IMR-90 (cell line): Measurements from ENCODE around the gene PPP1R1C. TPM values are rescaled to one million over a fixed set of nuclear protein-coding genes. Genes with fewer than 3 reads are reported as not detected.

ENCODE experiments used
- ATAC-seq: fragments of 200-7000 bp; cut with Tn5 transposase; 2 replicates; pipeline ENCODE4 v1.9.1; 2020; ENCODE audit warnings: low read depth, mild to moderate bottlenecking, moderate library complexity
- BruUV-seq: library from RNA; stranded (reverse); fragments of 400-500 nt; replicated peaks from 2 replicates; lab custom pipeline; 2021; lab: Mats Ljungman, UMichigan
- CTCF ChIA-PET: fragments of 300-600 bp; formaldehyde crosslinking; extraction: SDS; loops from one replicate; lab custom pipeline; 2021; ENCODE audit warnings: antibody characterized with exemption; lab: Yijun Ruan, JAX
- POLR2A ChIA-PET: fragments of 300-600 bp; sonication (Branson Sonifier 250); formaldehyde crosslinking; loops from one replicate; lab custom pipeline; 2022; ENCODE audit warnings: antibody characterized with exemption; ENCODE audit not compliant: unreplicated experiment; lab: Charles Lee
- DNase-seq: peaks from one replicate; pipeline ENCODE4 v3.0.0; 2013
- H2AFZ ChIP-seq: replicated peaks from 2 replicates; pipeline ENCODE3; 2013; ENCODE audit warnings: low read length, mild to moderate bottlenecking; ENCODE audit not compliant: poor library complexity
- H2AK5ac ChIP-seq: 2 replicates; pipeline ENCODE4 v1.6.1; 2013; ENCODE audit warnings: low read depth, low read length, inconsistent platforms
- H2AK9ac ChIP-seq: replicated peaks from 2 replicates; pipeline ENCODE3; 2013; ENCODE audit warnings: mild to moderate bottlenecking, low read depth, low read length, moderate library complexity; ENCODE audit not compliant: poor library complexity
- H2BK120ac ChIP-seq: 2 replicates; pipeline ENCODE4 v1.6.1; 2013; ENCODE audit warnings: low read depth, low read length, inconsistent platforms
- H2BK15ac ChIP-seq: 3 replicates; pipeline ENCODE4 v1.6.1; 2013; ENCODE audit warnings: low read depth, low read length, inconsistent platforms
- H2BK20ac ChIP-seq: 2 replicates; pipeline ENCODE4 v1.6.1; 2013; ENCODE audit warnings: low read depth, mild to moderate bottlenecking, inconsistent platforms, low read length, moderate library complexity
- H2BK5ac ChIP-seq: 2 replicates; pipeline ENCODE4 v1.6.1; 2013; ENCODE audit warnings: mild to moderate bottlenecking, low read depth, low read length, inconsistent platforms; ENCODE audit not compliant: poor library complexity, severe bottlenecking
- H3K14ac ChIP-seq: replicated peaks from 2 replicates; pipeline ENCODE4 v1.6.1; 2013; ENCODE audit warnings: low read depth, low read length, inconsistent platforms
- H3K18ac ChIP-seq: 2 replicates; pipeline ENCODE4 v1.6.1; 2013; ENCODE audit warnings: low read depth, low read length, control low read depth
- H3K23ac ChIP-seq: 2 replicates; pipeline ENCODE4 v1.6.1; 2013; ENCODE audit warnings: low read depth, low read length, inconsistent platforms
- H3K27ac ChIP-seq: 2 replicates; pipeline ENCODE4 v1.5.1; 2013; ENCODE audit warnings: mild to moderate bottlenecking, control low read depth, low read length; ENCODE audit not compliant: insufficient read depth
- H3K27me3 ChIP-seq: 2 replicates; pipeline ENCODE4 v1.6.1; 2013; ENCODE audit warnings: low read length; ENCODE audit not compliant: control insufficient read depth, insufficient read depth
- H3K36me3 ChIP-seq: 2 replicates; pipeline ENCODE4 v1.6.1; 2013; ENCODE audit warnings: low read length, mixed read lengths; ENCODE audit not compliant: control insufficient read depth, insufficient read depth
- H3K4ac ChIP-seq: 2 replicates; pipeline ENCODE4 v1.6.1; 2013; ENCODE audit warnings: low read depth, low read length, inconsistent platforms
- H3K4me1 ChIP-seq: 2 replicates; pipeline ENCODE4 v1.6.1; 2013; ENCODE audit warnings: low read length, mixed read lengths; ENCODE audit not compliant: control insufficient read depth, insufficient read depth
- H3K4me2 ChIP-seq: 2 replicates; pipeline ENCODE4 v1.6.1; 2013; ENCODE audit warnings: low read depth, mild to moderate bottlenecking, control low read depth, low read length, moderate library complexity
- H3K4me3 ChIP-seq: 2 replicates; pipeline ENCODE4 v1.5.1; 2013; ENCODE audit warnings: low read depth, mild to moderate bottlenecking, control low read depth, low read length, moderate library complexity; ENCODE audit not compliant: insufficient read depth
- H3K56ac ChIP-seq: 2 replicates; pipeline ENCODE4 v1.6.1; 2013; ENCODE audit warnings: low read length, inconsistent platforms; ENCODE audit not compliant: insufficient read depth; ENCODE audit errors: extremely low read depth
- H3K79me1 ChIP-seq, 2 experiments: 2 replicates each; pipeline ENCODE4 v1.6.1; 2013; ENCODE audit warnings: low read length in 2 of 2, inconsistent platforms in 1 of 2, low read depth in 1 of 2
- H3K9ac ChIP-seq: 2 replicates; pipeline ENCODE4 v1.6.1; 2013; ENCODE audit warnings: low read depth, low read length, control low read depth
- H3K9me1 ChIP-seq: 2 replicates; pipeline ENCODE4 v1.6.1; 2013; ENCODE audit warnings: low read length, inconsistent platforms; ENCODE audit not compliant: insufficient read depth
- H3K9me3 ChIP-seq: 2 replicates; pipeline ENCODE4 v1.6.1; 2013; ENCODE audit warnings: low read length; ENCODE audit not compliant: control insufficient read depth, insufficient read depth
- H4K20me1 ChIP-seq: 2 replicates; pipeline ENCODE4 v1.6.1; 2013; ENCODE audit warnings: low read length, inconsistent platforms; ENCODE audit not compliant: insufficient read depth
- H4K5ac ChIP-seq: 2 replicates; pipeline ENCODE4 v1.6.1; 2013; ENCODE audit warnings: mild to moderate bottlenecking, low read depth, low read length, control low read depth
- H4K8ac ChIP-seq, 2 experiments: 2 replicates each; pipeline ENCODE4 v1.6.1; 2013; ENCODE audit warnings: low read depth in 2 of 2, low read length in 2 of 2, control low read depth in 1 of 2, inconsistent platforms in 1 of 2
- H4K91ac ChIP-seq: 2 replicates; pipeline ENCODE4 v1.6.1; 2013; ENCODE audit warnings: low read depth, low read length, inconsistent platforms; ENCODE audit not compliant: insufficient read depth
- BHLHE40 ChIP-seq: fragments of 150-350 bp; IDR thresholded peaks from 2 replicates; pipeline ENCODE4 v1.6.1; 2016; ENCODE audit warnings: mild to moderate bottlenecking, low read depth, low read length
- CHD1 ChIP-seq: IDR thresholded peaks from 2 replicates; pipeline ENCODE4 v1.6.1; 2012; ENCODE audit warnings: low read depth, low read length, improper control_type of control experiment
- FOS ChIP-seq: fragments of 150-350 bp; IDR thresholded peaks from 2 replicates; pipeline ENCODE4 v1.6.1; 2016; ENCODE audit warnings: low read depth, low read length
- MAFK ChIP-seq: IDR thresholded peaks from 2 replicates; pipeline ENCODE4 v1.6.1; 2012; ENCODE audit warnings: low read depth, low read length, improper control_type of control experiment
- MAZ ChIP-seq: IDR thresholded peaks from 2 replicates; pipeline ENCODE4 v1.6.1; 2012; ENCODE audit warnings: low read depth, mild to moderate bottlenecking, low read length, improper control_type of control experiment, moderate library complexity, borderline replicate concordance
- MXI1 ChIP-seq: IDR thresholded peaks from 2 replicates; pipeline ENCODE4 v1.6.1; 2012; ENCODE audit warnings: low read depth, mild to moderate bottlenecking, low read length, moderate library complexity, borderline replicate concordance
- NFE2L2 ChIP-seq: fragments of 150-350 bp; IDR thresholded peaks from 2 replicates; pipeline ENCODE4 v1.6.1; 2016; ENCODE audit warnings: low read depth, mild to moderate bottlenecking, low read length
- RAD21 ChIP-seq: IDR thresholded peaks from 2 replicates; pipeline ENCODE4 v1.6.1; 2012; ENCODE audit warnings: low read length, improper control_type of control experiment
- RCOR1 ChIP-seq: IDR thresholded peaks from 2 replicates; pipeline ENCODE4 v1.6.1; 2012; ENCODE audit warnings: mild to moderate bottlenecking, low read length, improper control_type of control experiment; ENCODE audit not compliant: insufficient replicate concordance
- RFX5 ChIP-seq: IDR thresholded peaks from 2 replicates; pipeline ENCODE4 v1.8.0; 2012; ENCODE audit warnings: low read depth, mild to moderate bottlenecking, low read length, moderate library complexity
- SMC3 ChIP-seq: fragments of 150-350 bp; IDR thresholded peaks from 2 replicates; pipeline ENCODE4 v1.6.1; 2016; ENCODE audit warnings: low read depth, mild to moderate bottlenecking, antibody characterized with exemption, low read length, moderate library complexity
- WGBS, 2 experiments: methylation state at CpG; one replicate each; pipeline versions ENCODE4 v1.1.5 to v1.1.7; 2013; ENCODE audit warnings: missing lambda C conversion rate in 2 of 2; ENCODE audit not compliant: insufficient read length in 1 of 2; ENCODE audit errors: extremely low coverage in 2 of 2; 5-methylcytosine and 5-hydroxymethylcytosine counted together
- dilution Hi-C: fragments of 300-500 bp; cut with HindIII; formaldehyde crosslinking; loops from one replicate; pipeline ENCODE4 v1.14.3; 2018; ENCODE audit warnings: low sequenced_read_pairs; ENCODE audit not compliant: unreplicated experiment
- in situ Hi-C: fragments of 300-500 bp; cut with MboI; formaldehyde crosslinking; loops from 3 replicates; pipeline ENCODE4 v1.14.3; 2019; ENCODE audit warnings: low sequenced_read_pairs, inconsistent platforms, mixed read lengths
- intact Hi-C: fragments of 100-400 bp; cut with micrococcal nuclease; formaldehyde crosslinking; loops from 2 replicates; pipeline ENCODE4 v1.10.0; 2022
- polyA plus RNA-seq, 3 experiments: library from polyadenylated mRNA; depleted of rRNA; stranded (reverse); fragments of >200 nt; gene quantifications; 2 replicates each; pipeline ENCODE4 v1.2.3, GENCODE V29; 2012; ENCODE audit warnings: low replicate concordance in 1 of 3
- total RNA-seq: library from RNA; depleted of rRNA; stranded (reverse); fragments of >200 nt; gene quantifications from 2 replicates; pipeline ENCODE4 v1.2.3, GENCODE V29; 2012
- TF ChIP-seq, protein P1 (sequence below): conservative IDR thresholded peaks from 2 replicates; pipeline ENCODE4 v1.5.1; 2012; ENCODE audit warnings: mild to moderate bottlenecking, low read depth, low read length, improper control_type of control experiment
- TF ChIP-seq, protein P2 (sequence below): fragments of 150-350 bp; IDR thresholded peaks from 2 replicates; pipeline ENCODE4 v1.6.1; 2017; ENCODE audit warnings: mild to moderate bottlenecking, antibody characterized with exemption, low read length, low read depth
- TF ChIP-seq, protein P3 (sequence below): fragments of 150-350 bp; IDR thresholded peaks from 2 replicates; pipeline ENCODE4 v1.6.1; 2016; ENCODE audit warnings: low read depth, mild to moderate bottlenecking, low read length, moderate library complexity, borderline replicate concordance

The PPP1R1C gene
- total and polyA plus RNA-seq, 2 of the 4 experiments (the other 2 are of a cell fraction) = 0.10 to 0.36 TPM

DNA sequence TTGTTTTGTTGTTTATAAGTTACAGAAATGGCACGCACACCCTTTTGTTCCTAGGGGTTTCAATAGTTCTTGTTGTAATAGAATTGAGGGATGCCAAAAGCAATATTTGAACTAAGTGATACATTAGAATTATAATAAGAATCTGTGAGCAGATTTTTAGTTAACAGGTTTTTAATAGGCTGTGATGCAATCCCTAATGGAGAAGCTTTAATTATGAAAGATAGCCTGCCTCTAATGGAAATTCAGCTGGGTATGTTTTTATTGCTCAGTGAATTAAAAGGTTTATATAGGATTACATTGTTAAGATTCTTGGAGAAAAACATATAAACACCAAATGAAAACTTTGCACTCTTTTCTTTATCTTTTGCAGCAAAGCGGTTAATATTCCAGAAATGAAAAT lies 131.1 kb downstream of the PPP1R1C start:
- TF ChIP-seq MAFK = no peak
- TF ChIP-seq, protein P1, sequence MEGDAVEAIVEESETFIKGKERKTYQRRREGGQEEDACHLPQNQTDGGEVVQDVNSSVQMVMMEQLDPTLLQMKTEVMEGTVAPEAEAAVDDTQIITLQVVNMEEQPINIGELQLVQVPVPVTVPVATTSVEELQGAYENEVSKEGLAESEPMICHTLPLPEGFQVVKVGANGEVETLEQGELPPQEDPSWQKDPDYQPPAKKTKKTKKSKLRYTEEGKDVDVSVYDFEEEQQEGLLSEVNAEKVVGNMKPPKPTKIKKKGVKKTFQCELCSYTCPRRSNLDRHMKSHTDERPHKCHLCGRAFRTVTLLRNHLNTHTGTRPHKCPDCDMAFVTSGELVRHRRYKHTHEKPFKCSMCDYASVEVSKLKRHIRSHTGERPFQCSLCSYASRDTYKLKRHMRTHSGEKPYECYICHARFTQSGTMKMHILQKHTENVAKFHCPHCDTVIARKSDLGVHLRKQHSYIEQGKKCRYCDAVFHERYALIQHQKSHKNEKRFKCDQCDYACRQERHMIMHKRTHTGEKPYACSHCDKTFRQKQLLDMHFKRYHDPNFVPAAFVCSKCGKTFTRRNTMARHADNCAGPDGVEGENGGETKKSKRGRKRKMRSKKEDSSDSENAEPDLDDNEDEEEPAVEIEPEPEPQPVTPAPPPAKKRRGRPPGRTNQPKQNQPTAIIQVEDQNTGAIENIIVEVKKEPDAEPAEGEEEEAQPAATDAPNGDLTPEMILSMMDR = no peak
- TF ChIP-seq, protein P2, sequence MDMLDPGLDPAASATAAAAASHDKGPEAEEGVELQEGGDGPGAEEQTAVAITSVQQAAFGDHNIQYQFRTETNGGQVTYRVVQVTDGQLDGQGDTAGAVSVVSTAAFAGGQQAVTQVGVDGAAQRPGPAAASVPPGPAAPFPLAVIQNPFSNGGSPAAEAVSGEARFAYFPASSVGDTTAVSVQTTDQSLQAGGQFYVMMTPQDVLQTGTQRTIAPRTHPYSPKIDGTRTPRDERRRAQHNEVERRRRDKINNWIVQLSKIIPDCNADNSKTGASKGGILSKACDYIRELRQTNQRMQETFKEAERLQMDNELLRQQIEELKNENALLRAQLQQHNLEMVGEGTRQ = no peak
- TF ChIP-seq RAD21 = no peak
- no peak for TF ChIP-seq SMC3
- no peak for TF ChIP-seq BHLHE40
- TF ChIP-seq RFX5 = no peak
- TF ChIP-seq RCOR1 = no peak
- TF ChIP-seq MXI1 = no peak
- TF ChIP-seq MAZ = no peak
- TF ChIP-seq NFE2L2 = no peak
- TF ChIP-seq, protein P3, sequence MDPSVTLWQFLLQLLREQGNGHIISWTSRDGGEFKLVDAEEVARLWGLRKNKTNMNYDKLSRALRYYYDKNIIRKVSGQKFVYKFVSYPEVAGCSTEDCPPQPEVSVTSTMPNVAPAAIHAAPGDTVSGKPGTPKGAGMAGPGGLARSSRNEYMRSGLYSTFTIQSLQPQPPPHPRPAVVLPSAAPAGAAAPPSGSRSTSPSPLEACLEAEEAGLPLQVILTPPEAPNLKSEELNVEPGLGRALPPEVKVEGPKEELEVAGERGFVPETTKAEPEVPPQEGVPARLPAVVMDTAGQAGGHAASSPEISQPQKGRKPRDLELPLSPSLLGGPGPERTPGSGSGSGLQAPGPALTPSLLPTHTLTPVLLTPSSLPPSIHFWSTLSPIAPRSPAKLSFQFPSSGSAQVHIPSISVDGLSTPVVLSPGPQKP = no peak
- no peak for TF ChIP-seq CHD1
- no peak for TF ChIP-seq FOS
- no peak overlapping the region for H4K5ac ChIP-seq
- no peak overlapping the region for H3K23ac ChIP-seq
- BruUV-seq = no TSS peak
- H2BK120ac ChIP-seq = no peak overlapping the region
- POLR2A ChIA-PET = no interaction called here
- no peak overlapping the region for H3K27ac ChIP-seq
- no peak overlapping the region for H2AK9ac ChIP-seq
- H2BK15ac ChIP-seq = no peak overlapping the region
- no peaks in the 10 kb centered on the region for H3K9me3 ChIP-seq
- no peak overlapping the region for H3K18ac ChIP-seq
- H3K14ac ChIP-seq = no peak overlapping the region
- H4K91ac ChIP-seq = no peak overlapping the region
- H3K9ac ChIP-seq = no peak overlapping the region
- ATAC-seq (peak; percentile 17), DNase-seq (no peak)
- H4K8ac ChIP-seq = no peak overlapping the region
- intact Hi-C loops = no loop called here
- H3K56ac ChIP-seq = no peak overlapping the region
- in situ Hi-C loops = loop anchor here (25.0 kb wide), 1 partner anchor 1004 kb away; no protein-coding TSS in a partner anchor
- H3K79me1 ChIP-seq = no peaks in the 10 kb centered on the region
- H2AK5ac ChIP-seq = no peak overlapping the region
- no CpG with 5 or more reads among the region's 2 CpGs for WGBS, 2 experiments
- CTCF ChIA-PET = no interaction called here
- no peaks in the 10 kb centered on the region for H4K20me1 ChIP-seq
- no peak overlapping the region for H2BK20ac ChIP-seq
- H3K4me2 ChIP-seq = no peak overlapping the region
- H3K4me3 ChIP-seq = no peak overlapping the region
- H3K4me1 ChIP-seq = no peaks in the 10 kb centered on the region
- no peaks in the 10 kb centered on the region for H3K27me3 ChIP-seq
- H2AFZ ChIP-seq = no peak overlapping the region
- H3K4ac ChIP-seq = no peak overlapping the region
- H2BK5ac ChIP-seq = no peak overlapping the region
- H3K36me3 ChIP-seq = no peaks in the 10 kb centered on the region
- no peaks in the 10 kb centered on the region for H3K9me1 ChIP-seq
- dilution Hi-C loops = no loop called here
